Measurements from ENCODE around the gene ALAD. TPM values are rescaled to one million over a fixed set of nuclear protein-coding genes. Genes with fewer than 3 reads are reported as not detected.

The ALAD gene
- total and polyA plus RNA-seq, 2 of the 13 experiments (the other 11 are each of a cell fraction or from before 2014, with no cell fraction given) = 21.8 to 30.1 TPM

DNA sequence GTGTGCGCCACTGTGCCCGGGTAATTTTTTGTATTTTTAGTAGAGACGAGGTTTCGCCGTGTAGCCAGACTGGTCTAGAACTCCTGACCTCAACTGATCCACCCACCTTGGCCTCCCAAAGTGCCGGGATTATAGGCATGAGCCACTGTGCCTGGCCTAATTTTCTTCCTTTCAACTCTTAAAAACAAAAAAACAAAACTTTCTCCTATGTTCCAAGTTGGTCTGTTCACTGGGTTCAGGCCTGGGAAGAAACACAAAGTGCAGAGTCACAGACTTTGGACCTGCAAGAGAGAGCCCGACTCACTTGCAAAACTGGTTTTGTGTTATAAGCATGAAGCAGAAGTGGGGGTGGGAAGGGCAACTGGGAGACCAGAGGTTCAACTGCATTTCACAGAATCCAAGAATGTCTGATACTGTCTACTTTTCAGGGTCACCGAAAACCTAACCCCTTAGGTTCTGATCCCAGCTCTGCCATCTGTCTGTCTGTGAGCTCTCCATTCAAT is 19.1 kb downstream of the ALAD start (continued):
- TF ChIP-seq TRIM24 (CRISPR knock-in tag; IDR thresholded peaks at IDR 0.05) (no peak), ETV6 (CRISPR knock-in tag; conservative IDR thresholded peaks at IDR 0.05) (no peak), GATAD1 (CRISPR knock-in tag; IDR thresholded peaks at IDR 0.05) (0 out of 2 replicates have a peak, but pooled peaks have one; percentile 41), MIXL1 (CRISPR knock-in tag; IDR thresholded peaks at IDR 0.05) (peak; percentile 53; the same call in 1 of the 2 replicates), EEA1 (CRISPR knock-in tag; IDR thresholded peaks at IDR 0.05; ENCODE audit: borderline replicate concordance) (no peak), DPF2 (CRISPR knock-in tag; IDR thresholded peaks at IDR 0.05; ENCODE audit: borderline replicate concordance, low read depth) (no peak), PHB2 (IDR thresholded peaks at IDR 0.05; ENCODE audit: partially characterized antibody) (no peak), ZNF44 (CRISPR knock-in tag; IDR thresholded peaks at IDR 0.05) (no peak), FOXC1 (CRISPR knock-in tag; IDR thresholded peaks at IDR 0.05; ENCODE audit: borderline replicate concordance) (no peak), ZBTB21 (CRISPR knock-in tag; IDR thresholded peaks at IDR 0.05) (no peak), SYNCRIP (IDR thresholded peaks at IDR 0.05; ENCODE audit: insufficient read depth, low read depth, low read length) (no peak), THYN1 (CRISPR knock-in tag; IDR thresholded peaks at IDR 0.05; ENCODE audit: borderline replicate concordance, low read depth) (no peak), ZNF296 (CRISPR knock-in tag; conservative IDR thresholded peaks at IDR 0.05) (no peak), ZNF713 (CRISPR knock-in tag; IDR thresholded peaks at IDR 0.05) (no peak), ZNF20 (CRISPR knock-in tag; IDR thresholded peaks at IDR 0.05) (no peak), ZNF792 (CRISPR knock-in tag; IDR thresholded peaks at IDR 0.05) (no peak), ARNT (IDR thresholded peaks at IDR 0.05) (no peak), ZNF207 (IDR thresholded peaks at IDR 0.05; ENCODE audit: borderline replicate concordance) (no peak), ZKSCAN1 (IDR thresholded peaks at IDR 0.05; ENCODE audit: low read length) (no peak), NFATC3 (CRISPR knock-in tag; IDR thresholded peaks at IDR 0.05) (no peak), ZNF326 (CRISPR knock-in tag; IDR thresholded peaks at IDR 0.05; ENCODE audit: borderline replicate concordance) (no peak), SMYD3 (CRISPR knock-in tag; IDR thresholded peaks at IDR 0.05) (0 out of 2 replicates have a peak, but pooled peaks have one; percentile 38), ZSCAN31 (CRISPR knock-in tag; IDR thresholded peaks at IDR 0.05; ENCODE audit: low read depth) (peak; percentile 15; the same call in 1 of the 2 replicates), TMF1 (CRISPR knock-in tag; IDR thresholded peaks at IDR 0.05; ENCODE audit: low read depth) (no peak)
- TF ChIP-seq, protein P1, sequence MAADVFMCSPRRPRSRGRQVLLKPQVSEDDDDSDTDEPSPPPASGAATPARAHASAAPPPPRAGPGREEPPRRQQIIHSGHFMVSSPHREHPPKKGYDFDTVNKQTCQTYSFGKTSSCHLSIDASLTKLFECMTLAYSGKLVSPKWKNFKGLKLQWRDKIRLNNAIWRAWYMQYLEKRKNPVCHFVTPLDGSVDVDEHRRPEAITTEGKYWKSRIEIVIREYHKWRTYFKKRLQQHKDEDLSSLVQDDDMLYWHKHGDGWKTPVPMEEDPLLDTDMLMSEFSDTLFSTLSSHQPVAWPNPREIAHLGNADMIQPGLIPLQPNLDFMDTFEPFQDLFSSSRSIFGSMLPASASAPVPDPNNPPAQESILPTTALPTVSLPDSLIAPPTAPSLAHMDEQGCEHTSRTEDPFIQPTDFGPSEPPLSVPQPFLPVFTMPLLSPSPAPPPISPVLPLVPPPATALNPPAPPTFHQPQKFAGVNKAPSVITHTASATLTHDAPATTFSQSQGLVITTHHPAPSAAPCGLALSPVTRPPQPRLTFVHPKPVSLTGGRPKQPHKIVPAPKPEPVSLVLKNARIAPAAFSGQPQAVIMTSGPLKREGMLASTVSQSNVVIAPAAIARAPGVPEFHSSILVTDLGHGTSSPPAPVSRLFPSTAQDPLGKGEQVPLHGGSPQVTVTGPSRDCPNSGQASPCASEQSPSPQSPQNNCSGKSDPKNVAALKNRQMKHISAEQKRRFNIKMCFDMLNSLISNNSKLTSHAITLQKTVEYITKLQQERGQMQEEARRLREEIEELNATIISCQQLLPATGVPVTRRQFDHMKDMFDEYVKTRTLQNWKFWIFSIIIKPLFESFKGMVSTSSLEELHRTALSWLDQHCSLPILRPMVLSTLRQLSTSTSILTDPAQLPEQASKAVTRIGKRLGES (CRISPR knock-in tag; IDR thresholded peaks at IDR 0.05; ENCODE audit: borderline replicate concordance) = no peak
- TF ChIP-seq, protein P2, sequence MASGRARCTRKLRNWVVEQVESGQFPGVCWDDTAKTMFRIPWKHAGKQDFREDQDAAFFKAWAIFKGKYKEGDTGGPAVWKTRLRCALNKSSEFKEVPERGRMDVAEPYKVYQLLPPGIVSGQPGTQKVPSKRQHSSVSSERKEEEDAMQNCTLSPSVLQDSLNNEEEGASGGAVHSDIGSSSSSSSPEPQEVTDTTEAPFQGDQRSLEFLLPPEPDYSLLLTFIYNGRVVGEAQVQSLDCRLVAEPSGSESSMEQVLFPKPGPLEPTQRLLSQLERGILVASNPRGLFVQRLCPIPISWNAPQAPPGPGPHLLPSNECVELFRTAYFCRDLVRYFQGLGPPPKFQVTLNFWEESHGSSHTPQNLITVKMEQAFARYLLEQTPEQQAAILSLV (CRISPR knock-in tag; IDR thresholded peaks at IDR 0.05; ENCODE audit: borderline replicate concordance) = no peak; the same call in 1 of the 2 replicates
- TF ChIP-seq, protein P3, sequence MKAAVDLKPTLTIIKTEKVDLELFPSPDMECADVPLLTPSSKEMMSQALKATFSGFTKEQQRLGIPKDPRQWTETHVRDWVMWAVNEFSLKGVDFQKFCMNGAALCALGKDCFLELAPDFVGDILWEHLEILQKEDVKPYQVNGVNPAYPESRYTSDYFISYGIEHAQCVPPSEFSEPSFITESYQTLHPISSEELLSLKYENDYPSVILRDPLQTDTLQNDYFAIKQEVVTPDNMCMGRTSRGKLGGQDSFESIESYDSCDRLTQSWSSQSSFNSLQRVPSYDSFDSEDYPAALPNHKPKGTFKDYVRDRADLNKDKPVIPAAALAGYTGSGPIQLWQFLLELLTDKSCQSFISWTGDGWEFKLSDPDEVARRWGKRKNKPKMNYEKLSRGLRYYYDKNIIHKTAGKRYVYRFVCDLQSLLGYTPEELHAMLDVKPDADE (CRISPR knock-in tag; IDR thresholded peaks at IDR 0.05) = no peak
- TF ChIP-seq, protein P4, sequence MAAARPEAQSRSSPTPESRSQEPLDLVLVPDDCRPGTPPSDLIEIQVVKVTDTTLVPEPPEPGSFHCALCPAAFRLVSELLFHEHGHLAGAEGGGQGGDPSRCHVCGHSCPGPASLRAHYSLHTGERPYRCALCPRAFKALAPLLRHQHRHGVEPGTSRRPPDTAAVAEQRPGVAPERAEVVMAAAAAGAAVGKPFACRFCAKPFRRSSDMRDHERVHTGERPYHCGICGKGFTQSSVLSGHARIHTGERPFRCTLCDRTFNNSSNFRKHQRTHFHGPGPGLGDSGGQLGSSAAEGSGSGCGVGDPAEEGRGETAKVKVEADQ (CRISPR knock-in tag; IDR thresholded peaks at IDR 0.05; ENCODE audit: borderline replicate concordance) = no peak

Measured in HepG2 (cell line).